HepG2 (cell line): ENCODE data around the gene CLIC3. TPM values are rescaled to one million over a fixed set of nuclear protein-coding genes. Genes with fewer than 3 reads are reported as not detected.
A peak's percentile ranks its signal among the peaks of the same experiment; 100 is the strongest.

Experiments
- FOXM1 ChIP-seq: sonication (generic); formaldehyde crosslinking; IDR thresholded peaks from 2 replicates; pipeline ENCODE4 v1.5.0; 2020; ENCODE audit warnings: missing genetic modification reagents
- HNRNPL ChIP-seq: fragments of 200-400 bp; formaldehyde crosslinking; IDR thresholded peaks from 2 replicates; pipeline ENCODE4 v1.6.1; 2017; ENCODE audit warnings: mild to moderate bottlenecking, low read depth, low read length
- MTA1 ChIP-seq: sonication (generic); formaldehyde crosslinking; IDR thresholded peaks from 2 replicates; pipeline ENCODE4 v1.4.0; 2020; ENCODE audit warnings: missing genetic modification reagents, mild to moderate bottlenecking, borderline replicate concordance
- NFRKB ChIP-seq: fragments of 450-650 bp; IDR thresholded peaks from 2 replicates; pipeline ENCODE4 v1.6.1; 2017
- SOX13 ChIP-seq, 3 experiments: fragments of 450-650 bp in 1 of 3; sonication (generic) in 1 of 3; formaldehyde crosslinking in 1 of 3; IDR thresholded peaks in 2 of 3; conservative IDR thresholded peaks in 1 of 3; 2 replicates each; pipeline versions ENCODE4 v1.5.0 to v1.6.1; 2016 to 2020; ENCODE audit warnings: antibody characterized with exemption in 1 of 3, mild to moderate bottlenecking in 1 of 3, missing compliant biosample characterization in 1 of 3, missing genetic modification reagents in 1 of 3, moderate library complexity in 1 of 3
- SRF ChIP-seq: IDR thresholded peaks from 2 replicates; pipeline ENCODE4 v1.6.1; 2011; ENCODE audit warnings: mild to moderate bottlenecking, low read depth, low read length, moderate library complexity
- TARDBP ChIP-seq: sonication (generic); formaldehyde crosslinking; IDR thresholded peaks from 2 replicates; pipeline ENCODE4 v1.8.0; 2022; ENCODE audit warnings: mild to moderate bottlenecking, missing genetic modification reagents
- TBX2 ChIP-seq: sonication (generic); formaldehyde crosslinking; IDR thresholded peaks from 2 replicates; pipeline ENCODE4 v1.5.0; 2020; ENCODE audit warnings: missing genetic modification reagents, mild to moderate bottlenecking, borderline replicate concordance
- ZNF235 ChIP-seq: sonication (generic); formaldehyde crosslinking; IDR thresholded peaks from 2 replicates; pipeline ENCODE4 v1.8.1; 2023; ENCODE audit warnings: mild to moderate bottlenecking, missing genetic modification reagents, borderline replicate concordance
- ZNF337 ChIP-seq: sonication (generic); formaldehyde crosslinking; IDR thresholded peaks from 2 replicates; pipeline ENCODE4 v1.5.1; 2020; ENCODE audit warnings: missing genetic modification reagents, low read depth, mild to moderate bottlenecking, borderline replicate concordance
- ZNF672 ChIP-seq: sonication (generic); formaldehyde crosslinking; IDR thresholded peaks from 2 replicates; pipeline ENCODE4 v1.8.1; 2022; ENCODE audit warnings: missing genetic modification reagents
- ZNF839 ChIP-seq: sonication (generic); formaldehyde crosslinking; IDR thresholded peaks from 2 replicates; pipeline ENCODE4 v1.4.0; 2020; ENCODE audit warnings: missing genetic modification reagents, mild to moderate bottlenecking, borderline replicate concordance
- polyA plus RNA-seq, 8 experiments: library from polyadenylated mRNA; depleted of rRNA in 3 of 8; stranded (reverse) in 7 of 8; unstranded in 1 of 8; fragments of >200 nt; fragmentation: Illumina TruSeq in 4 of 8; extraction: Trizol in 4 of 8; gene quantifications; 2 replicates each; pipeline versions ENCODE4 v1.2.1 to v1.2.3, GENCODE V29; 2011 to 2016; ENCODE audit warnings: low read depth in 4 of 8, missing spikeins in 1 of 8, mixed read lengths in 1 of 8; ENCODE audit not compliant: insufficient read depth in 1 of 8
- total RNA-seq, 5 experiments: library from RNA; depleted of rRNA; stranded (reverse); fragments of >200 nt; fragmentation: Illumina TruSeq; extraction: Trizol; gene quantifications; 2 replicates each; pipeline ENCODE4 v1.2.3, GENCODE V29; 2016; ENCODE audit warnings: low read depth in 1 of 5
- TF ChIP-seq, protein P1 (sequence below): sonication (generic); formaldehyde crosslinking; IDR thresholded peaks from 2 replicates; pipeline ENCODE4 v1.4.0; 2020; ENCODE audit warnings: mild to moderate bottlenecking, missing genetic modification reagents
- TF ChIP-seq, protein P2 (sequence below): sonication (generic); formaldehyde crosslinking; IDR thresholded peaks from 2 replicates; pipeline ENCODE4 v1.5.0; 2020; ENCODE audit warnings: mild to moderate bottlenecking, low read depth, missing genetic modification reagents, borderline replicate concordance
- TF ChIP-seq, protein P3 (sequence below): sonication (generic); formaldehyde crosslinking; IDR thresholded peaks from 2 replicates; pipeline ENCODE4 v1.4.0; 2020; ENCODE audit warnings: missing genetic modification reagents, borderline replicate concordance
- TF ChIP-seq, protein P4 (sequence below): sonication (generic); formaldehyde crosslinking; IDR thresholded peaks from 2 replicates; pipeline ENCODE4 v1.8.0; 2022; ENCODE audit warnings: mild to moderate bottlenecking, missing genetic modification reagents, moderate library complexity

The CLIC3 gene
- total and polyA plus RNA-seq, 2 of the 13 experiments (the other 11 are each of a cell fraction or from before 2014, with no cell fraction given), result 0.51 to 1.5 TPM

DNA sequence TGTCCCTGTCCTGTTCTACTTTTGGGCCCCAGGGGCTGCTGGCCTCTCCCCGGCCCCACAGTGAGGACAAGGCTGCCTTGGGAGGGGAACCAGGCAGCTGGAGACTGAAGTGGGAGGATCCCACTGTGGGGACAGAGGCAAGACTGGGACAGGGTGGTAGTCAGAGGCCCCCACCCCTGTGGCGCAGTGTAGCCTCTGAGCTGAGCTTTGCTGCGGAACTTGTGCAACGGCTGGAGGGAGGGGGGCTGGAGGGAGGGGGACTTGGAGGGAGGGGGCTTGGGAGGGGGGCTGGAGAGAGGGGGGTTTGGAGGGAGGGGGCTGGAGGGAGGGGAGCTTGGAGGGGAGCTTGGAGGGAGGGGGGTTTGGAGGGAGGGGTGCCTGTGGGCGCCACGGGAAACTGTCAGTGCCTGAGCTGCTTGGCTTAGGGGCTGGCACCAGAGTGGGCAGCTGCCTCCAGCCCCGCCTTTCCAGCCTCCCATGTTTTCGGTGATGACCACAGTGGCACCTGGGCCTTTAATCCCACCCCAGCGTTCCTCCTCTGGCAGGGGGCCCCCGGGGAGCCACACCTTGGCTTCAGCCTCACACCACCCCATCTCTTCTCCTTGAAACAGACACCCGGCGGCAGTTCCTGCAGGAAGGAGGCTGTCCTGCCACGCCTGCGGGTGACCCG lies 37.8 kb upstream of the CLIC3 start (continued):
- TF ChIP-seq, protein P1, sequence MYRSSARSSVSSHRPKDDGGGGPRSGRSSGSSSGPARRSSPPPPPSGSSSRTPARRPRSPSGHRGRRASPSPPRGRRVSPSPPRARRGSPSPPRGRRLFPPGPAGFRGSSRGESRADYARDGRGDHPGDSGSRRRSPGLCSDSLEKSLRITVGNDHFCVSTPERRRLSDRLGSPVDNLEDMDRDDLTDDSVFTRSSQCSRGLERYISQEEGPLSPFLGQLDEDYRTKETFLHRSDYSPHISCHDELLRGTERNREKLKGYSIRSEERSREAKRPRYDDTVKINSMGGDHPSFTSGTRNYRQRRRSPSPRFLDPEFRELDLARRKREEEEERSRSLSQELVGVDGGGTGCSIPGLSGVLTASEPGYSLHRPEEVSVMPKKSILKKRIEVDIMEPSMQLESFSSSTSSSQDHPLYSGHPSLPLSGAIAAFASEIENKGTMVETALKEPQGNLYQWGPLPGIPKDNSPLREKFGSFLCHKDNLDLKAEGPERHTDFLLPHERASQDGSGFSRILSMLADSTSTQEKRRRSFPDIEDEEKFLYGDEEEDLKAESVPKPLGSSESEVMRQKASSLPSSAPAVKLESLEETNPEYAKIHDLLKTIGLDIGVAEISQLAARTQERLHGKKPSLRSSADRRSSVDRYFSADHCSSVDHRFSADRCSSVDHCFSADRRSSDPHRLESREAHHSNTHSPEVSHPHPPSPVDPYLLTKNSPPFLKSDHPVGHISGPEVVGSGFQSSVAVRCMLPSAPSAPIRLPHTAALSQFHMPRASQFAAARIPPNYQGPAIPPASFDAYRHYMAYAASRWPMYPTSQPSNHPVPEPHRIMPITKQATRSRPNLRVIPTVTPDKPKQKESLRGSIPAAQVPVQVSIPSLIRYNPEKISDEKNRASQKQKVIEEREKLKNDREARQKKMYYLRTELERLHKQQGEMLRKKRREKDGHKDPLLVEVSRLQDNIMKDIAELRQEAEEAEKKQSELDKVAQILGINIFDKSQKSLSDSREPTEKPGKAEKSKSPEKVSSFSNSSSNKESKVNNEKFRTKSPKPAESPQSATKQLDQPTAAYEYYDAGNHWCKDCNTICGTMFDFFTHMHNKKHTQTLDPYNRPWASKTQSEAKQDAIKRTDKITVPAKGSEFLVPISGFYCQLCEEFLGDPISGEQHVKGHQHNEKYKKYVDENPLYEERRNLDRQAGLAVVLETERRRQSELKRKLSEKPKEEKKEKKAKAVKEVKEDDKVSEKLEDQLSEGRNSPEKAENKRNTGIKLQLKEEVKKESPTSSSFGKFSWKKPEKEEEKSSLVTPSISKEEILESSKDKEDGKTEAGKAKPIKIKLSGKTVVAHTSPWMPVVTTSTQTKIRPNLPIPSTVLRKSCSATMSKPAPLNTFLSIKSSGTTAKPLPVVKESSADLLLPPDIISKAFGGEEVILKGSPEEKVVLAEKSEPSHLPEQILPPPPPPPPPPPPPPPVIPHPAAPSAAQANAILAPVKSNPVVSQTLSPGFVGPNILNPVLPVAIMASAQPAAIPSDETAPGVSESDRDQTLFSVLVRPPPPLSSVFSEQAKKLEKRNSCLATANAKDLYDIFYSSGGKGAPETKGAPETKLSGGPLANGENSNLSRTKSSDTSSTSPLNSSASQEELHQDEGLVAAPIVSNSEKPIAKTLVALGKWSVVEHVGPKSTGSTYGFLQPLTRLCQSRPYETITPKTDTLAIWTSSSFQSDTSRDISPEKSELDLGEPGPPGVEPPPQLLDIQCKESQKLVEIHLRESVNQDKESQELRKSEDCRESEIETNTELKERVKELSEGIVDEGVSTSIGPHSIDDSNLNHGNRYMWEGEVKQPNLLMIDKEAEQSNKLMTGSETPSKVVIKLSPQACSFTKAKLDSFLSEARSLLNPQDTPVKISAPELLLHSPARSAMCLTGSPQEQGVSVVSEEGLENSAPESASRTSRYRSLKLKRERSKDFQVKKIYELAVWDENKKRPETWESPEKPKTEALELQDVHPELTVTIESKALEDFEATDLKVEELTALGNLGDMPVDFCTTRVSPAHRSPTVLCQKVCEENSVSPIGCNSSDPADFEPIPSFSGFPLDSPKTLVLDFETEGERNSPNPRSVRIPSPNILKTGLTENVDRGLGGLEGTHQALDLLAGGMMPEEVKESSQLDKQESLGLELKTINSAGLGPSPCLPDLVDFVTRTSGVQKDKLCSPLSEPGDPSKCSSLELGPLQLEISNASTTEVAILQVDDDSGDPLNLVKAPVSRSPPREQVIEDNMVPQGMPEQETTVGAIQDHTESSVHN (CRISPR knock-in tag), result no peak
- TF ChIP-seq ZNF235 (CRISPR knock-in tag), result no peak
- TF ChIP-seq SRF, result no peak
- TF ChIP-seq MTA1 (CRISPR knock-in tag), result no peak
- TF ChIP-seq ZNF672 (CRISPR knock-in tag), result no peak
- no peak for TF ChIP-seq TARDBP (CRISPR knock-in tag)
- TF ChIP-seq, protein P2, sequence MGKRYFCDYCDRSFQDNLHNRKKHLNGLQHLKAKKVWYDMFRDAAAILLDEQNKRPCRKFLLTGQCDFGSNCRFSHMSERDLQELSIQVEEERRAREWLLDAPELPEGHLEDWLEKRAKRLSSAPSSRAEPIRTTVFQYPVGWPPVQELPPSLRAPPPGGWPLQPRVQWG (CRISPR knock-in tag), result no peak
- TF ChIP-seq ZNF839, result no peak
- 0 out of 2 replicates have a peak, but pooled peaks have one; percentile 24 for TF ChIP-seq SOX13 (IDR thresholded peaks at IDR 0.05)
- no peak for TF ChIP-seq SOX13 (CRISPR knock-in tag; conservative IDR thresholded peaks at IDR 0.05 in 1 of 2, IDR thresholded peaks at IDR 0.05 in 1 of 2)
- no peak for TF ChIP-seq FOXM1 (CRISPR knock-in tag)
- TF ChIP-seq ZNF337 (CRISPR knock-in tag), result no peak
- no peak for TF ChIP-seq NFRKB
- TF ChIP-seq, protein P3, sequence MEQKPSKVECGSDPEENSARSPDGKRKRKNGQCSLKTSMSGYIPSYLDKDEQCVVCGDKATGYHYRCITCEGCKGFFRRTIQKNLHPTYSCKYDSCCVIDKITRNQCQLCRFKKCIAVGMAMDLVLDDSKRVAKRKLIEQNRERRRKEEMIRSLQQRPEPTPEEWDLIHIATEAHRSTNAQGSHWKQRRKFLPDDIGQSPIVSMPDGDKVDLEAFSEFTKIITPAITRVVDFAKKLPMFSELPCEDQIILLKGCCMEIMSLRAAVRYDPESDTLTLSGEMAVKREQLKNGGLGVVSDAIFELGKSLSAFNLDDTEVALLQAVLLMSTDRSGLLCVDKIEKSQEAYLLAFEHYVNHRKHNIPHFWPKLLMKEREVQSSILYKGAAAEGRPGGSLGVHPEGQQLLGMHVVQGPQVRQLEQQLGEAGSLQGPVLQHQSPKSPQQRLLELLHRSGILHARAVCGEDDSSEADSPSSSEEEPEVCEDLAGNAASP (CRISPR knock-in tag), result no peak
- no peak for TF ChIP-seq TBX2 (CRISPR knock-in tag)
- peak; percentile 67; the same call in 1 of the 2 replicates for TF ChIP-seq HNRNPL
- TF ChIP-seq, protein P4, sequence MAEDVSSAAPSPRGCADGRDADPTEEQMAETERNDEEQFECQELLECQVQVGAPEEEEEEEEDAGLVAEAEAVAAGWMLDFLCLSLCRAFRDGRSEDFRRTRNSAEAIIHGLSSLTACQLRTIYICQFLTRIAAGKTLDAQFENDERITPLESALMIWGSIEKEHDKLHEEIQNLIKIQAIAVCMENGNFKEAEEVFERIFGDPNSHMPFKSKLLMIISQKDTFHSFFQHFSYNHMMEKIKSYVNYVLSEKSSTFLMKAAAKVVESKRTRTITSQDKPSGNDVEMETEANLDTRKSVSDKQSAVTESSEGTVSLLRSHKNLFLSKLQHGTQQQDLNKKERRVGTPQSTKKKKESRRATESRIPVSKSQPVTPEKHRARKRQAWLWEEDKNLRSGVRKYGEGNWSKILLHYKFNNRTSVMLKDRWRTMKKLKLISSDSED (CRISPR knock-in tag), result no peak
